Renal cortical epithelial cell (primary cell): ENCODE results near the gene HPS1. TPM values are rescaled to one million over a fixed set of nuclear protein-coding genes. Genes with fewer than 3 reads are reported as not detected.

Experiments used
- DNase-seq: peaks from one replicate; pipeline ENCODE4 v3.0.0-alpha.2; 2011; ENCODE audit warnings: low read depth
- total RNA-seq: library from RNA; depleted of rRNA; stranded (reverse); fragments of >200 nt; gene quantifications from 2 replicates; pipeline ENCODE4 v1.2.3, GENCODE V29; 2014

The HPS1 gene
- total RNA-seq, 1 donor from 2014 or later, result 19.8 TPM

GRCh38 chr10:98432330-98432729 lies 14.4 kb downstream of the HPS1 start:
- no peak for DNase-seq

- peak; percentile 51 for DNase-seq
These were observed 15.7 kb downstream of the HPS1 start for GRCh38 chr10:98431016-98431415.

GRCh38 chr10:98430427-98430826 lies 16.3 kb downstream of the HPS1 start:
- DNase-seq, result no peak

DNA sequence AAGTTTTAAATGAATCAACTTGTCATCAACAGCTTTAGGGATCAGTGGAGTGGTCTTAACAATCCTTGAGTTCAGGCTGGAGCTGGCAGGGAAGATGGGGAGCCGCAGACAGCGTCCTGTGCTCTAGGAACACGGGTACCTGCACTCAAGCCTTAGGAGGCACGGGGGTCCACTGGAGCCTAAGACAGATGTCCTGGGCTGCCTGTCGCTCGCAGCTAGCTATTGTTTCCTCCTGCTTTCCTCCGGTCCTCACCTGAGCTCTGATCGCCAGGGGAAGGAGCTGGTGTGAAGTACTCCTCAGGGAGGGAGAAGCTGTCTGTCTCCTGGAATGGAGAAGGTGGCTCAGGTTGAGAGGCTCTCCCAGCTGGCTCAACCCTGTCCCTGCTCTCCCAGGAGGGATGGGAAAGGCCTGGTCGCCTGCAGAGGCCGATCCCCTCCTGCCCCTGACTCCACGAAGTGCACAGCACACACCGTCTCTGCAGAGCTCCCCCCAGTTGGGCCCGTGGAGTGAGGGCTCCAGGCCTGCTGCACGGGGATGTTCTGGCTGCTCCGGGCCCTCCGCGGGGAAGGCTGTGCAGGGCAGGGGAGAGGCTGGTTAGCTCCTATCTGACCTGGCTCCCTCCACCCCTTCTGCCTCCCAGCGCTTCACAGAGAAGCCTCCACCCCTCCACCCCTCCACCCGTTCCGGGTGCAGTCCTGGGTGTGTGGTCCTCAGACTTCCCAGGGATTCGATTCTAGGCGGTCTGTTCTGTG lies 17.2 kb downstream of the HPS1 start:
- DNase-seq, result no peak

DNA sequence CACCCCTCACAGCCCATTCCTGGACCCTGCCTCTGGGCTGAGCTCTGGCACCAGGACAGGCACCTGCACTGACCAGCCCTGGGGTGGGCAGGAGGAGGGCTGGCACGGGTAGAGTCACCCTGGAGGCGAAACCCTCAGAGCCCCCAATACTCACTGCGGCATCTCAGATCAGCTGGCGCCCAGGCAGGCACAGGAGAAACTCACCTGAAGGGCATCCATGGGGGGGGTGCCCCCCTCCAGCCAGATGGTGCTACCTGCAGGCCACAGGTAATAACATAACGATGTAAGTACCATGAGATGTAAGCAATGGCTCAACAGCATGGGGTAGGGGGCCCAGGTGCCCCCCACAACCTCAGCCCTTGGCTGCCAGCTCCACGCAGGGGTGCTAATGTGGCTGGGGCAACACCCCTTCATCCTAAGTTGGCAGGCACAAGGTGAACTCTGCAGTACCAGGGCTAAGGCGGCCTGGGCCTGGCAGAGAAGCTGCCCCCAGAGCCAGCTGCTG lies 19.7 kb downstream of the HPS1 start:
- DNase-seq, result no peak

DNA sequence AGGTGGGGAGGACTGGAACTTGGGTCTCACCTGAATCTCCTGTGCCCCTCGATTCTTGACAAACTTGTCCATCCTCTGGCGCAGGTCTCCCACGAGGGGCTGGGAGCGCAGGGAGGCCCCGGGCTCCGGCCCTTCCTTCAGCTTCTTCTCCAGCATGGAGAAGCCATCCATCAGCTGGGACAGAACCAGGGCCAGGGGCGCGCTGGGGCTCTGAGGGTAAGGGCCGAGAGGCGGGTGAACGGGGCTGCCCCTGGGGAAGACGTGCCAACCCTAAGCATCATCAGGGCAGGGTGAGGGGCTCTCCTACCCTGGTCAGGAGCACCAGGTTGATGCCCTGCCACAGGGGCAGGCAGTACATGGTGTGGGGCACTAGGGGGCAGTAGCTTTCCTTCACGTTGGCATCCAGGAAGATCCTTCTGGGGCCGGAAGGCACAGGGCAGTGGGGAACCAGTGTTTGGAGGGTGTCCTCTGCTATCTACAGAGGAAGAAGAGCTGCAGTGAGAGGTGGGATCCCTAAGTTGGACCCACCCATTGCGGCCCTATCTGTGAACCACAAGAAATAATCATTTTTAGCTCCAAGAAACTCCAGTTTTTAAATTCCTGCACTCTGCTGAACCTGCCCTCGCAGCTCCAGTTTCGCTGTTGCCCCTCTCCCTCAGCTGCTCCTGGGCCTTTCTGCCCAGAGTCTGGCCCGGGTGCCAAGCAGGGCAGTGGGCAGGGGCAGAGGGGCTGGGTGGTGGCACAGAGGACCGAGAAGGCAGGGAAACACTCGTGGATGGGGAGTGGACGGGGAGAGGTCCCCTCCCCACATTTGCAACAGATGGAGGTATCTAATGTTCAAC lies 21.0 kb downstream of the HPS1 start:
- DNase-seq, result peak; percentile 22

GRCh38 chr10:98424295-98425254 lies 22.2 kb downstream of the HPS1 start:
- no peak for DNase-seq

- no peak for DNase-seq
These were observed 23.0 kb downstream of the HPS1 start for GRCh38 chr10:98423691-98424120.

GRCh38 chr10:98422182-98422581 lies 24.6 kb downstream of the HPS1 start:
- DNase-seq, result no peak

GRCh38 chr10:98420786-98421185 lies 25.9 kb downstream of the HPS1 start:
- no peak for DNase-seq

GRCh38 chr10:98419469-98420261 lies 27.1 kb downstream of the HPS1 start:
- DNase-seq, result no peak

DNA sequence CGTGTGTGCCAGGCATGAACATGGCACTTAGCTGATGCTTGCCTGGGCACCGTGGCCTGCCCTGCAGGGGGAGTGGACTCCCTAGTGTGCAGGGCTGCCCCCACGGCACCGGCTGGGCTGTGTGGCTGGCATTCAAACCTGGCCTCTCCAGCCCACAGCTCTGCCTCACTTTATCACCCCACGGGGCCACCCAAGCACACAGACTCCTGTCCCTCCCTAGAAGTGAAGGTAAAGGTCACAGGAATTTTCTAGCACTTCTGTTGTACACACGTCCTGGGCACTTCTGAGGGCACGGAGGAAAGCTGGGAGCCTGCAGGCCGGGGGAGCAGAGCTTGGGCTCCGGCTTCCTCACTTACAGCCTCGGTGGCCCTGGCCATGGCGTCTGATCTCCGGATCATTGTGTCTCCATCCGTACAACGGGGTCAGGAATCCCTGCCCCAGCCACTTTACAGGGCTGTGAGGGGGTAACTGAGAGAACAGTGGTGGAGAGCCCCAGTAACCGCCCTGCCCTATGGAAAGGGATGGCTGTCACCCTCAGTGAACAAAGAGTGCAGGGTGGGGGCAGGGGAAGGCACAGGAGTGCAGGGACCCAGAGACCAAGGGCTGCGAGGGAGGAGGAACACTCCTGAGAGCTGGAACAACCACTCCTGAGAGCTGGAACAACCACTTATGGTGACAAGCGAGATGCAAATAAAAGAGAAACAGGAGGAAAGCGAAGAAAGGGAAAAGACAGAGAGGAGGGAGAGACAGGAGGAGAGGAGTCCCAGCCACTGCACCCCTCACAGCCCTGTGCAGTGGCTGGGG lies 27.9 kb downstream of the HPS1 start:
- DNase-seq, result no peak

GRCh38 chr10:98417973-98418664 lies 28.6 kb downstream of the HPS1 start:
- DNase-seq, result no peak

GRCh38 chr10:98417481-98417959 lies 29.2 kb downstream of the HPS1 start:
- DNase-seq, result no peak

DNA sequence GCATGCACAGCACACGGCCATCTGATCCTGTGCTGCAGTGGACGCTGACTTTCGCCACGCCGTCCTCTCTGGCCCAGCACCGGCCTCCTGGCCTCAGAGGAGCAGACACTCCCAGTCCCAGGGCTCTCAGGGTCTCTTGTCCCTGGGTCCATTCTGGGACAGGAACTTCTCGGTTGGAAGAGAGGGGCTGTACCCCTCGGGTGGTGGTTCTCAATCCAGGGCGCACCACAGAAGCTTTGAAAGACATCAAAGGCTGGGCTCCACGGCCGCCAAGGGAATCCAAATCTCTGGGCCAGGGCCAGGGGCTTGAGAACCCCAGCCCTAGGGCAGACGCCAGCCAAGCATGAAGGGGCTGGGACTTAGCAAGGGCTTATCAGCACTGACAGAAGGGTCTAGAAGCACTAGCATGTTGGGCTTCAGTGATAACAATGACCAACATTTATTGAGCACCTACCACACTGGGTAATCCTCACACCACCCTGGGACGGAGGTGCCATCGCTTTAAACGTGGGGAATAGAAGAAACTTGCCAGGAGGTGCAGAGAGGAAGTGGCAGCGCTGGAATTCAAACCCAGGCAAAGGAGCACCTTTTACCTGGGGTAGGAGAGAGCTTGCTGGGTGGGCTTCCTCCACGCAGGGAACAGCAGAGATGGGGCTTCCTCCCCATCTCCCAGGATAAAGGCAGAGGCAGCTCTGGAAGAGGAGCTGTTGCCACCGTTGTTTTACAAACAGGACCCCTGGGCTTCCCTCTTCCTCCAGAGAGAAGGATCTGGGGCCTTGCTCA lies 29.9 kb downstream of the HPS1 start:
- DNase-seq, result no peak

- DNase-seq, result no peak
These were observed 31.0 kb downstream of the HPS1 start for GRCh38 chr10:98415731-98416119.

DNA sequence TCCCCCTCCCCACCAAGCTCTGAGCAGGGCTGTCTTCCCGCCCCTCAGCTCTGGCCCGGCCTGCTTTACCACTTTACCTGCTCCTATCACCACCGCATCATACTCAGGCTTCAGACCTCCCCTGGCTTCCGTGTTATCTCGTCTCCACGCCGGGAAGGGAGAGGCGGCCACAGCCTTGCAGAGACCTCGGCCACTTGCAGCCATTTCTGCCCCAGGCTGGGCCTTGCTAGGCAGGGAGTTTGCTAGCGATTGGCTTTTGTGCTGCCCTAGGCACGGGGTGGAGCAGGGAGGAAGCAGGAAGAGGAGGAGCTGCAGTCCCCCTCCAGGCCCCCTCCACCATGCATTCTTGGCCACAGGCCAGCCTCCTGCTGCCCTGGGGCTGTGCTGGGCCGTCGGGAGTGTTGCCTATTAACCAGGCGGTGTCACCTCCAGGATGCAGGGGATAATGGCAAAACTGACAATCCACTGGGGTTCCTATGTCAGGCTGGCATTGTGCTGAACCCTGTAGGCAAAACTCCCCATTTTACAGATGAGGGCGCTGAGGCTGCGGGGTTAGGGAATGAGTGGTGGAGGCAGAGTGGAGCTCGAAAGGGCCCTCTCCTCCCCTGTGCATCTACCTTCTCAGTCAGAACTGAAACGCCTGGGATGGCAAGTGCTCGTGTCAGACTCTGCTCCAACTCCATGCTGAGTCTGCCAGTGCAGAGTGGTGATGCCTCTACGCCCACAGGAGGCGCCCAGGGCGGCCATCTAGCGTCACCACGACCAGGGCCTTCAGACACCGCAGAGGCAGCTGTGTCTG lies 31.6 kb downstream of the HPS1 start, which contains the start of gene PYROXD2:
Gene PYROXD2 (minus strand): TSS at position 251 of the 799 bp plus-strand sequence. CDS start 47 bp downstream, at position 204.
- peak; percentile 87 for DNase-seq

DNA sequence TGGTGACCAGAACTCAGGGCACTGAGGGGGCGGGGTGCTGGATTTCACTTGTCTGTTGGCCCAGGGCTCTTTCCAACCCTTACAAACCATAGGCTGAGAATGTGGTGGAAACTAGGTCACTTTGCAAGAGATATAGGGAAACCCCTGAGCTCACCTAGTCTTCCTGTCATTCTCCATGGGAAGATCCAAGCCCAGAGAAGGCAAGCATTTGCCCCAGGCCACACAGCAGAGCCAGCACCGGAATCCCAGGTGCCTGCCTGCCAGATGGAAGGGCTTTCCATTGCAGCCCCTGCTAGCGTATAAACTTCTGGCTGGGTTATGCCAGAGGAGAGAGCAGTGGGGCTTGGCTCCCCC lies 32.2 kb downstream of the HPS1 start:
- DNase-seq, result no peak
